GM12891 (cell line): Measurements from ENCODE around the gene RAX.

Source experiments
- DNase-seq: peaks from one replicate; pipeline ENCODE4 v3.0.0; 2011; ENCODE audit warnings: low spot score; ENCODE audit not compliant: insufficient read length
- FAIRE-seq: peaks from 2 replicates; lab custom pipeline; 2011; peaks lifted over from hg19 to GRCh38; lab: Jason Lieb, UNC
- PAX5 ChIP-seq: IDR thresholded peaks from 2 replicates; pipeline ENCODE4 v1.6.1; 2011; ENCODE audit warnings: low read length, moderate library complexity, mild to moderate bottlenecking; ENCODE audit not compliant: insufficient read depth, severe bottlenecking
- POLR2A ChIP-seq: IDR thresholded peaks from 2 replicates; pipeline ENCODE4 v1.6.1; 2011; ENCODE audit warnings: low read depth, low read length, control low read depth
- POLR2AphosphoS5 ChIP-seq: IDR thresholded peaks from 2 replicates; pipeline ENCODE4 v1.6.1; 2011; ENCODE audit warnings: low read depth, low read length, control low read depth
- POU2F2 ChIP-seq: IDR thresholded peaks from 2 replicates; pipeline ENCODE4 v1.6.1; 2011; ENCODE audit warnings: low read depth, mild to moderate bottlenecking, control low read depth, low read length, moderate library complexity
- SPI1 ChIP-seq: IDR thresholded peaks from 2 replicates; pipeline ENCODE4 v1.6.1; 2011; ENCODE audit warnings: low read depth, low read length, control low read depth
- TAF1 ChIP-seq: IDR thresholded peaks from 2 replicates; pipeline ENCODE4 v1.6.1; 2011; ENCODE audit warnings: low read depth, low read length, control low read depth

The RAX gene

DNA sequence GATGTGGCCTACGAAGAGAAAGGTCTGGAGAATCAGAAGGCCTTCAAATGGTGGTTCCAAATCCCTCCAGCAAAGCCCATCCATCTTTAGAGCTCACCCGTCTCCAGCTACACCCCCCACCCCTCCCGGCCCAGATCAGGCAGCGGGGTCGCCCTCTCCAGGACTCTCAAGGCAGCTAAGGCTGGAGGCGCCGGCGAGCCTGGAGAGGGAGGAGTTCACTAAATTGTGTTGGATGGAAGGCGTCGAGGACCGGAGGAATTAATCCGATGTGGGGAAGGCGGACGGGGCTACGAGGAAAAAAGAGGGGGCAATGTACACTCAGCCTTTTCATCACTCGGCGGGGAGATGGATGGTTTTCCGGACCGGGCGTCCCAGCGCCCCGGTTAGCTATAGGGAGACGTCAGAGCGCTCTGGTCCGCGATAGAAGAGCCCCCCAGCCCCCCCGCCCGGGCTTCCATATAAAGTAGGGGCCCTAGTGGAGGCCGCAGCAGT is 53.5 kb downstream of the RAX start, which contains the start of gene GRP:
Gene GRP (plus strand): TSS at position 487 of the 492 bp plus-strand sequence. CDS start 108 bp downstream, outside the sequence.
- FAIRE-seq = no peak
- DNase-seq = no peak
- TF ChIP-seq POLR2AphosphoS5 = no peak
- no peak for TF ChIP-seq TAF1
- TF ChIP-seq POLR2A = no peak
- no peak for TF ChIP-seq POU2F2
- TF ChIP-seq SPI1 = no peak
- no peak for TF ChIP-seq PAX5

- no peak for FAIRE-seq
- DNase-seq = no peak
- no peak for TF ChIP-seq TAF1
- TF ChIP-seq POLR2AphosphoS5 = no peak
- no peak for TF ChIP-seq SPI1
- no peak for TF ChIP-seq PAX5
- no peak for TF ChIP-seq POU2F2
- no peak for TF ChIP-seq POLR2A
Measured at GRCh38 chr18:59218018-59218417, 55.2 kb downstream of the RAX start.
